BE2C (cell line): Measurements from ENCODE around the gene MYO1E.

ENCODE experiments used
- DNase-seq: peaks from one replicate; pipeline ENCODE4 v3.0.0-alpha.2; 2020
- H3K27me3 ChIP-seq: fragments of 250-450 bp; sonication (Bioruptor Pico); 2 replicates; pipeline ENCODE4 v1.5.1; 2020; ENCODE audit warnings: mild to moderate bottlenecking
- H3K36me3 ChIP-seq: fragments of 250-450 bp; sonication (Bioruptor Pico); 2 replicates; pipeline ENCODE4 v1.5.1; 2020; ENCODE audit warnings: mild to moderate bottlenecking
- H3K4me1 ChIP-seq: fragments of 250-450 bp; sonication (Bioruptor Pico); 2 replicates; pipeline ENCODE4 v1.5.1; 2020
- H3K4me3 ChIP-seq: 2 replicates; pipeline ENCODE4 v1.5.1; 2011; ENCODE audit warnings: low read depth, low read length
- H3K9me3 ChIP-seq: fragments of 250-450 bp; sonication (Bioruptor Pico); 2 replicates; pipeline ENCODE4 v1.5.1; 2020
- TF ChIP-seq, protein P1 (sequence below): IDR thresholded peaks from 2 replicates; pipeline ENCODE4 v1.5.1; 2012; ENCODE audit warnings: mild to moderate bottlenecking, low read depth, low read length

Gene MYO1E

DNA sequence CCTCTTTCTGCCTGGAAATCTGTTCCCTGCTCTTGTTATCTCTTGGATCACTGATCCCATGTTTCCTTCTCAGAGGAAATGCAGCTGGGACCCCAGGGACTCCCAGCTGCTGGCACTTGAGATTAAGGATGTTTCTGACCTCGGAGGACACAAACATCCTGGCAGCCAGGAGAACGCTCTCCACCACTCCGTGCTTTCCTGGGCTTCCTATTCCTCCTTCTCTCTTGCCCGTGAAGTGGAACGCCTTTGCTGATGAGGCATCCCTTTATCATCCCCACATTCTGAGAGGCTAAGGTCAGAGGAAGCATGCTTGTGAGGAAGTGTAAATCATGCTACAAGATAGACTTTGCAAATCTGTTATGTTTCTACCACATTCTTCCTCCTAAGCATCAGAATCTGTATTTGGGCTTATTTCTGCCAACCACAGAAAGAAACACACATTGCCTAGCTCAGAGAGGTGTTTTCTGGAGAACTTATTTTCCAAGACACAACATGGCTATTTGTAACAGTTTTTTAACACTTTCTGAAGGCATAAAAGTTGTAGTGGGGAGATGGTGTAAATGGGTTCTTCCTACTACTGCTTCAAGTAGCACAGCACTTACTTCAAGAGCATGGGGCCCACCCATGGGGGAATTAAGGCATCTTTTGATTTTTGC, 191.6 kb downstream of the MYO1E start:
- no peaks in the 10 kb centered on the region for H3K27me3 ChIP-seq
- H3K36me3 ChIP-seq, result no peaks in the 10 kb centered on the region
- TF ChIP-seq, protein P1, sequence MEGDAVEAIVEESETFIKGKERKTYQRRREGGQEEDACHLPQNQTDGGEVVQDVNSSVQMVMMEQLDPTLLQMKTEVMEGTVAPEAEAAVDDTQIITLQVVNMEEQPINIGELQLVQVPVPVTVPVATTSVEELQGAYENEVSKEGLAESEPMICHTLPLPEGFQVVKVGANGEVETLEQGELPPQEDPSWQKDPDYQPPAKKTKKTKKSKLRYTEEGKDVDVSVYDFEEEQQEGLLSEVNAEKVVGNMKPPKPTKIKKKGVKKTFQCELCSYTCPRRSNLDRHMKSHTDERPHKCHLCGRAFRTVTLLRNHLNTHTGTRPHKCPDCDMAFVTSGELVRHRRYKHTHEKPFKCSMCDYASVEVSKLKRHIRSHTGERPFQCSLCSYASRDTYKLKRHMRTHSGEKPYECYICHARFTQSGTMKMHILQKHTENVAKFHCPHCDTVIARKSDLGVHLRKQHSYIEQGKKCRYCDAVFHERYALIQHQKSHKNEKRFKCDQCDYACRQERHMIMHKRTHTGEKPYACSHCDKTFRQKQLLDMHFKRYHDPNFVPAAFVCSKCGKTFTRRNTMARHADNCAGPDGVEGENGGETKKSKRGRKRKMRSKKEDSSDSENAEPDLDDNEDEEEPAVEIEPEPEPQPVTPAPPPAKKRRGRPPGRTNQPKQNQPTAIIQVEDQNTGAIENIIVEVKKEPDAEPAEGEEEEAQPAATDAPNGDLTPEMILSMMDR, result no peak
- no peak for DNase-seq
- H3K4me3 ChIP-seq, result no peak overlapping the region
- no peaks in the 10 kb centered on the region; the same call in 1 of the 2 replicates for H3K9me3 ChIP-seq
- no peaks in the 10 kb centered on the region for H3K4me1 ChIP-seq

DNA sequence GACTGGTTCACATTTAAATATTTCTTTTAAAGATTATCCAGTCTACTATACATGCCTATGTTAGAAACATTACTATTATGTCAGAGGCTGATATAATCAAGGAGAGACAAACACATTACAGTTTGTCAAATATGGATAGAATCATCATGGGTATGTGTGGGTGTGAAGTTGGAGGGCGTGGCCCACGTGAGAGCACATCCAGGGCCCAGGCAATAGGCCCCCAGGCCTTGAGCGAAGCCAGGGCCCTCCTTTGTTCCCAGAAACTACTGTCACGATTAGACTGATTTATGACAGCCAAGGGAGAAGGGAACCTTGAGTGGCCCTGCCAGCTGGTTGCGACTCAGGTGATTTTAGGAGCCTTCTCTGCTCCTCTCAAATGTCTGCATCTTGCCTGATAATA, 193.0 kb downstream of the MYO1E start:
- TF ChIP-seq, protein P1, result no peak
- H3K9me3 ChIP-seq, result no peaks in the 10 kb centered on the region; the same call in 1 of the 2 replicates
- H3K36me3 ChIP-seq, result no peaks in the 10 kb centered on the region
- no peaks in the 10 kb centered on the region for H3K4me1 ChIP-seq
- no peaks in the 10 kb centered on the region for H3K27me3 ChIP-seq
- DNase-seq, result no peak
- no peak overlapping the region for H3K4me3 ChIP-seq

DNA sequence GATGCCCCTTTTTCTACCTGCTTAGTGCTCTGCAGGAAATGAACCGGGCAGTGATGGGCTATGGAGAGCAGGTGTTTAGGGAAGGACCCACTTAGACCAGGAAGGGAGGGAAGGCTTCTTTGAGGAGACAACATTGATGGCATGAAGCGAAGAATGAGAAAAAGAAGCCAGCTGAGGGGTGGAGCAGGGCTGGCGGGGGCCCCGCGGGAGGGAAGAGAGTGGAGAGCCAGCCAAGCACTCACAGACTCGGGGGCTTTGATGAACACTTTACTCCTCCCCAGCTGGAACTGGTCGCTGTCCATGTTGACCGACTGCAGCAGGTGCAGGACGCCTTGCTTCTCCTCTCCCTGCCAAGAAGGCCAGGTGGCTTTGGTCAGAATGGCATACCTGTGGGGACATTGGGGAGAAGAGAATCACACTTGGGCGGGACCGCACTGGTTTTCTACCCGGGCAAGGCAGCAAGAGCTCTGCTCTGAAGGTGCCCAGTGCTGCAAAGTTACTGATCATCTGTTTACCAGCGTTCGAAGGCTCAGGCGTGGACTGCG, 194.4 kb downstream of the MYO1E start:
- H3K9me3 ChIP-seq, result no peaks in the 10 kb centered on the region; the same call in 1 of the 2 replicates
- no peaks in the 10 kb centered on the region for H3K27me3 ChIP-seq
- H3K36me3 ChIP-seq, result no peaks in the 10 kb centered on the region
- no peak overlapping the region for H3K4me3 ChIP-seq
- no peaks in the 10 kb centered on the region for H3K4me1 ChIP-seq
- no peak for DNase-seq
- TF ChIP-seq, protein P1, result no peak

DNA sequence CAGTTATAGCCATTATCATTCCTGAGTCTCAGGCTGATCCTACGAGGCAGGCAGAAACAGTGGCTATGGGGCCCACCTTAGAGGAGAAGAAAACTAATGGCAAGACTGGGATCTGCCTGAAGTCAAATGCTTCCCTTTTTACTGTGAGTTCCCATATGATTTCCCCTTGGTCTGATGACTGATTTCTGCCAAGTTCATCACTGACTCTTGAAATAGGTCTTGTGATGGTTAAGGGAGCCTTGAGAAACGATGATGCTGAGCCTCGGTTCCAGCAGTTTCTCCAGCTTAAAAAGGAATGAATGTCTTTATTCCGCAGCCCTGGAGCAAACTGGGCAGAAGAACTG, 195.4 kb downstream of the MYO1E start:
- Histone ChIP-seq H3K36me3 (no peaks in the 10 kb centered on the region), H3K27me3 (no peaks in the 10 kb centered on the region), H3K4me1 (no peaks in the 10 kb centered on the region), H3K9me3 (no peaks in the 10 kb centered on the region; the same call in 1 of the 2 replicates), H3K4me3 (no peak overlapping the region)
- DNase-seq, result no peak
- TF ChIP-seq, protein P1, result no peak

DNA sequence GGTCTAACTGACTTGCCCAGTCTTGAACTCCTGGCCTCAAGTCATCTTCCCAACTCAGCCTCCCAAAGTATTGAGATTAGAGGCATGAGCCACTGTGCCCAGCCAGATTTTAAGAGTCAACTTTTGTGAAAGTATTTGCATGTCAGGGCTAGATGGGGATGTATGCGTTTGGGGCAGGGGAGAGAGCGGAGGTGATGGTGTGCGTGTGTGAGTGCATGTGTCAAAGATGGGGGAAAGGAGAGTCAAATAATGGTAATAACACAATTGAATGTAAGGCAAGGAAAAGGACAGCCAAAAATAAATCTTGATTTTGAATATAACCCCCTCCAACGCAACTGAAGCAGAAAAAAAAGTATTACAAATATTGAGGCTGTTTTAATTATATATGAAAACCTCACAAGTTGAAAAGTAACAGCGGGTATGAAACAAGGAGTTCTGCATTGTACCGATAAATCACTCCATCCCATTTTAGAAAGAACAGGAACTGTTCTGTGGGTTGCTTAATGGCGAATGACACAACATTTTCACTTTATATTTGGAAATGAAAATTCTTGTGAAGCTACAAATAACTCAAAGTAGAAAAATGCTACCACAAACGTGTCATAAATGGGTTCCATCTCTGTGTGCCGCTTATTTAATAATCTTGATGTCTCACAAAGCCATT, 195.9 kb downstream of the MYO1E start:
- no peak for DNase-seq
- TF ChIP-seq, protein P1, result no peak
- H3K4me1 ChIP-seq, result no peaks in the 10 kb centered on the region
- no peaks in the 10 kb centered on the region for H3K27me3 ChIP-seq
- H3K36me3 ChIP-seq, result no peaks in the 10 kb centered on the region
- H3K9me3 ChIP-seq, result no peaks in the 10 kb centered on the region; the same call in 1 of the 2 replicates
- H3K4me3 ChIP-seq, result no peak overlapping the region
